Measurements from ENCODE around the gene KLHDC1.

Gene KLHDC1

GRCh38 chr14:49792618-49793017, 99.7 kb downstream of the KLHDC1 start:
- no peak for DNase-seq

DNA sequence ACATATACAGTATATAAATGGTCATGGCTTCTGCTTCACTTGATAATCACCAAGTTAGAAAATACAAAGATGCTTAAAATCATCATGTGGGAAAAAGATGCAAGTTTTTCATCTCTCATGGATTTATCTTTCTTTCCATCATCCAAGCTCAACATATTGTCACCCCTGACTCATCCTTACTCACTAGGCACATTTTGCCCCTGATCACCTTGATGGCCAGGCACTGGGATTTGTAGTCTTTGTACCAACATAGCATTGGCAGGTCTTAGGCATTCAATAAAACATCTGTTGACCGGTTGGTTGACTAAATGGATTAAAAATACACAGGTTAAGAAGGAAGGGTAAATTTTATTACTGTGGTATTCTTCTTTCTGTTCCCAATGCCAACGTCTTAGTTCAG, 103.1 kb downstream of the KLHDC1 start:
- DNase-seq, result no peak

All from activated CD8-positive, alpha-beta memory T cell treated with anti-CD3 and anti-CD28 coated beads for 24 hours (primary cell).